ENCODE data around the gene CALD1. TPM values are rescaled to one million over a fixed set of nuclear protein-coding genes. Genes with fewer than 3 reads are reported as not detected.

CALD1 gene
- polyA plus RNA-seq, 1 donor from 2014 or later = 8.0 TPM

- Histone ChIP-seq H3K4me3 (ENCODE audit: low read length) (no peak overlapping the region), H3K4me2 (ENCODE audit: low read length) (no peak overlapping the region), H3F3A (ENCODE audit: insufficient read depth, low read length, poor library complexity, severe bottlenecking) (no peaks in the 10 kb centered on the region), H3K27ac (ENCODE audit: low read length) (no peak overlapping the region), H4K20me1 (ENCODE audit: insufficient read depth) (no peaks in the 10 kb centered on the region), H3K9me2 (ENCODE audit: insufficient read depth, low read length) (no peaks in the 10 kb centered on the region), H3K79me2 (replicated peaks; ENCODE audit: insufficient read depth, low read length) (no peaks in the 10 kb centered on the region), H2AFZ (ENCODE audit: low read depth, low read length) (no peak overlapping the region), H3K27me3 (ENCODE audit: insufficient read depth, low read depth, low read length) (no peaks in the 10 kb centered on the region), H3K9ac (ENCODE audit: low read length) (no peak overlapping the region), H3K9me3 (ENCODE audit: low read length) (no peaks in the 10 kb centered on the region), H3K36me3 (ENCODE audit: insufficient read depth, low read length) (no peaks in the 10 kb centered on the region)
- no peak for TF ChIP-seq EZH2 (IDR thresholded peaks at IDR 0.05; ENCODE audit: borderline replicate concordance, insufficient read depth, low read length, poor library complexity, severe bottlenecking)
These were observed 75.4 kb downstream of the CALD1 start for GRCh38 chr7:134854816-134855215.

- no peak overlapping the region for H3K4me3 ChIP-seq (ENCODE audit: low read length)
- no peak for TF ChIP-seq SMC3 (conservative IDR thresholded peaks at IDR 0.05; ENCODE audit: poor library complexity)
- no peak for TF ChIP-seq TAF1 (IDR thresholded peaks at IDR 0.05; ENCODE audit: low read depth)
- no peaks in the 10 kb centered on the region for H3K9me2 ChIP-seq (ENCODE audit: insufficient read depth, low read length)
- no peak overlapping the region for H3K27ac ChIP-seq (ENCODE audit: low read length)
- H3K9ac ChIP-seq (ENCODE audit: low read length) = no peak overlapping the region
- H2AFZ ChIP-seq (ENCODE audit: low read depth, low read length) = no peak overlapping the region
- no peaks in the 10 kb centered on the region for H3K36me3 ChIP-seq (ENCODE audit: insufficient read depth, low read length)
- no peaks in the 10 kb centered on the region for H3K27me3 ChIP-seq (ENCODE audit: insufficient read depth, low read depth, low read length)
- no peaks in the 10 kb centered on the region for H3K79me2 ChIP-seq (replicated peaks; ENCODE audit: insufficient read depth, low read length)
- no peak overlapping the region for H3K4me2 ChIP-seq (ENCODE audit: low read length)
- no peaks in the 10 kb centered on the region for H3F3A ChIP-seq (ENCODE audit: insufficient read depth, low read length, poor library complexity, severe bottlenecking)
- H3K9me3 ChIP-seq (ENCODE audit: low read length) = no peaks in the 10 kb centered on the region
- H4K20me1 ChIP-seq (ENCODE audit: insufficient read depth) = no peaks in the 10 kb centered on the region
These were observed 76.0 kb downstream of the CALD1 start for GRCh38 chr7:134855442-134855841.

- no peaks in the 10 kb centered on the region for H3K9me3 ChIP-seq (ENCODE audit: low read length)
- H3K4me3 ChIP-seq (ENCODE audit: low read length) = no peak overlapping the region
- no peak overlapping the region for H2AFZ ChIP-seq (ENCODE audit: low read depth, low read length)
- no peaks in the 10 kb centered on the region for H3F3A ChIP-seq (ENCODE audit: insufficient read depth, low read length, poor library complexity, severe bottlenecking)
- H4K20me1 ChIP-seq (ENCODE audit: insufficient read depth) = no peaks in the 10 kb centered on the region
- H3K36me3 ChIP-seq (ENCODE audit: insufficient read depth, low read length) = no peaks in the 10 kb centered on the region
- H3K27me3 ChIP-seq (ENCODE audit: insufficient read depth, low read depth, low read length) = no peaks in the 10 kb centered on the region
- H3K9ac ChIP-seq (ENCODE audit: low read length) = no peak overlapping the region
- H3K79me2 ChIP-seq (replicated peaks; ENCODE audit: insufficient read depth, low read length) = no peaks in the 10 kb centered on the region
- H3K4me2 ChIP-seq (ENCODE audit: low read length) = no peak overlapping the region
- TF ChIP-seq RAD21 (conservative IDR thresholded peaks at IDR 0.05) (no peak), CTCF (IDR thresholded peaks at IDR 0.05; ENCODE audit: poor library complexity, severe bottlenecking) (no peak), MXI1 (conservative IDR thresholded peaks at IDR 0.05; ENCODE audit: poor library complexity, severe bottlenecking) (no peak), EZH2 (IDR thresholded peaks at IDR 0.05; ENCODE audit: borderline replicate concordance, insufficient read depth, low read length, poor library complexity, severe bottlenecking) (no peak), EP300 (conservative IDR thresholded peaks at IDR 0.05; ENCODE audit: poor library complexity, severe bottlenecking) (no peak), TAF1 (IDR thresholded peaks at IDR 0.05; ENCODE audit: low read depth) (no peak), REST (IDR thresholded peaks at IDR 0.05; ENCODE audit: borderline replicate concordance) (no peak), POLR2AphosphoS5 (IDR thresholded peaks at IDR 0.05) (no peak), SMC3 (conservative IDR thresholded peaks at IDR 0.05; ENCODE audit: poor library complexity) (no peak)
- no peak overlapping the region for H3K27ac ChIP-seq (ENCODE audit: low read length)
- no peaks in the 10 kb centered on the region for H3K9me2 ChIP-seq (ENCODE audit: insufficient read depth, low read length)
These were observed 76.7 kb downstream of the CALD1 start for GRCh38 chr7:134856091-134856490.
